TTC549 (cell line): Measurements from ENCODE around the gene DAZAP2.

Source experiments
- FAIRE-seq: peaks from 2 replicates; lab custom pipeline; 2012; peaks lifted over from hg19 to GRCh38; lab: Jason Lieb, UNC

The DAZAP2 gene

GRCh38 chr12:51238510-51239334 is at the start of gene DAZAP2:
TSS of gene DAZAP2 (plus strand) at chr12:51238826. CDS start at chr12:51238908, 82 bp downstream.
- no peak for FAIRE-seq

- no peak for FAIRE-seq
Observed at GRCh38 chr12:51189790-51190355, 48.8 kb upstream of the DAZAP2 start.

- FAIRE-seq, result no peak
Observed at GRCh38 chr12:51190820-51191219, 47.8 kb upstream of the DAZAP2 start.

GRCh38 chr12:51191516-51192283 is 46.9 kb upstream of the DAZAP2 start:
- FAIRE-seq, result no peak

- no peak for FAIRE-seq
Observed at GRCh38 chr12:51192284-51192671, 46.3 kb upstream of the DAZAP2 start.

- no peak for FAIRE-seq
Observed at GRCh38 chr12:51195841-51196240, 42.8 kb upstream of the DAZAP2 start.

GRCh38 chr12:51196547-51196946 is 42.1 kb upstream of the DAZAP2 start:
- no peak for FAIRE-seq

GRCh38 chr12:51197736-51198567 is 40.7 kb upstream of the DAZAP2 start:
- no peak for FAIRE-seq

GRCh38 chr12:51198568-51199365 is 39.9 kb upstream of the DAZAP2 start:
- no peak for FAIRE-seq

- no peak for FAIRE-seq
Observed at GRCh38 chr12:51199366-51199945, 39.2 kb upstream of the DAZAP2 start.

GRCh38 chr12:51200156-51200555 is 38.5 kb upstream of the DAZAP2 start:
- no peak for FAIRE-seq

GRCh38 chr12:51200806-51201205 is 37.8 kb upstream of the DAZAP2 start:
- no peak for FAIRE-seq

GRCh38 chr12:51202718-51203117 is 35.9 kb upstream of the DAZAP2 start:
- FAIRE-seq, result no peak

GRCh38 chr12:51205350-51205749 is 33.3 kb upstream of the DAZAP2 start:
- FAIRE-seq, result no peak

- FAIRE-seq, result no peak
Observed at GRCh38 chr12:51208016-51208660, 30.5 kb upstream of the DAZAP2 start.

- no peak for FAIRE-seq
Observed at GRCh38 chr12:51209259-51209658, 29.4 kb upstream of the DAZAP2 start.

- FAIRE-seq, result no peak
Observed at GRCh38 chr12:51210690-51211395, 27.8 kb upstream of the DAZAP2 start.

GRCh38 chr12:51214895-51215294 is 23.7 kb upstream of the DAZAP2 start:
- FAIRE-seq, result no peak

GRCh38 chr12:51216642-51217041 is 22.0 kb upstream of the DAZAP2 start:
- FAIRE-seq, result no peak
